GM10248 (cell line): ENCODE data around the gene NFATC3.

Experiments used
- CTCF ChIA-PET: fragments of 300-600 bp; sonication (Branson Sonifier 250); formaldehyde crosslinking; extraction: SDS; loops from one replicate; lab custom pipeline; 2021; ENCODE audit warnings: antibody characterized with exemption; lab: Yijun Ruan, JAX
- POLR2A ChIA-PET: fragments of 350-650 bp; sonication (Branson Sonifier 250); formaldehyde crosslinking; extraction: SDS; loops from one replicate; lab custom pipeline; 2020; ENCODE audit warnings: antibody characterized with exemption; lab: Yijun Ruan, JAX
- DNase-seq: peaks from one replicate; pipeline ENCODE4 v3.0.0; 2012; ENCODE audit errors: extremely low spot score
- TF ChIP-seq, protein P1 (sequence below): IDR thresholded peaks from 2 replicates; pipeline ENCODE4 v1.5.1; 2012; ENCODE audit warnings: mild to moderate bottlenecking, low read depth; ENCODE audit errors: extremely low read depth, missing control alignments, control extremely low read depth

Gene NFATC3

GRCh38 chr16:68081861-68082628 is 3.1 kb upstream of the NFATC3 start:
- POLR2A ChIA-PET: no interaction called here
- TF ChIP-seq, protein P1, sequence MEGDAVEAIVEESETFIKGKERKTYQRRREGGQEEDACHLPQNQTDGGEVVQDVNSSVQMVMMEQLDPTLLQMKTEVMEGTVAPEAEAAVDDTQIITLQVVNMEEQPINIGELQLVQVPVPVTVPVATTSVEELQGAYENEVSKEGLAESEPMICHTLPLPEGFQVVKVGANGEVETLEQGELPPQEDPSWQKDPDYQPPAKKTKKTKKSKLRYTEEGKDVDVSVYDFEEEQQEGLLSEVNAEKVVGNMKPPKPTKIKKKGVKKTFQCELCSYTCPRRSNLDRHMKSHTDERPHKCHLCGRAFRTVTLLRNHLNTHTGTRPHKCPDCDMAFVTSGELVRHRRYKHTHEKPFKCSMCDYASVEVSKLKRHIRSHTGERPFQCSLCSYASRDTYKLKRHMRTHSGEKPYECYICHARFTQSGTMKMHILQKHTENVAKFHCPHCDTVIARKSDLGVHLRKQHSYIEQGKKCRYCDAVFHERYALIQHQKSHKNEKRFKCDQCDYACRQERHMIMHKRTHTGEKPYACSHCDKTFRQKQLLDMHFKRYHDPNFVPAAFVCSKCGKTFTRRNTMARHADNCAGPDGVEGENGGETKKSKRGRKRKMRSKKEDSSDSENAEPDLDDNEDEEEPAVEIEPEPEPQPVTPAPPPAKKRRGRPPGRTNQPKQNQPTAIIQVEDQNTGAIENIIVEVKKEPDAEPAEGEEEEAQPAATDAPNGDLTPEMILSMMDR: no peak
- CTCF ChIA-PET: interaction anchor here (1.0 to 4.9 kb wide), 6 partner anchors 7 to 41 kb away, joined by 3 to 32 read pairs (median 6); no protein-coding TSS in a partner anchor
- no peak for DNase-seq

GRCh38 chr16:68082629-68083238 is 2.4 kb upstream of the NFATC3 start:
- CTCF ChIA-PET: interaction anchor here (0.9 to 4.9 kb wide), 8 partner anchors 8 to 246 kb away, joined by 3 to 32 read pairs (median 4); no protein-coding TSS in a partner anchor
- POLR2A ChIA-PET: interaction anchor here (1.1 kb wide), 1 partner anchor 10 kb away, joined by 4 read pairs; no protein-coding TSS in a partner anchor
- DNase-seq: no peak
- TF ChIP-seq, protein P1: no peak

GRCh38 chr16:68083239-68083781 is 1.9 kb upstream of the NFATC3 start:
- CTCF ChIA-PET: interaction anchor here (0.9 to 4.9 kb wide), 10 partner anchors 8 to 246 kb away, joined by 3 to 32 read pairs (median 5); no protein-coding TSS in a partner anchor
- DNase-seq: no peak
- POLR2A ChIA-PET: interaction anchor here (1.1 kb wide), 1 partner anchor 10 kb away, joined by 4 read pairs; no protein-coding TSS in a partner anchor
- TF ChIP-seq, protein P1: no peak

DNA sequence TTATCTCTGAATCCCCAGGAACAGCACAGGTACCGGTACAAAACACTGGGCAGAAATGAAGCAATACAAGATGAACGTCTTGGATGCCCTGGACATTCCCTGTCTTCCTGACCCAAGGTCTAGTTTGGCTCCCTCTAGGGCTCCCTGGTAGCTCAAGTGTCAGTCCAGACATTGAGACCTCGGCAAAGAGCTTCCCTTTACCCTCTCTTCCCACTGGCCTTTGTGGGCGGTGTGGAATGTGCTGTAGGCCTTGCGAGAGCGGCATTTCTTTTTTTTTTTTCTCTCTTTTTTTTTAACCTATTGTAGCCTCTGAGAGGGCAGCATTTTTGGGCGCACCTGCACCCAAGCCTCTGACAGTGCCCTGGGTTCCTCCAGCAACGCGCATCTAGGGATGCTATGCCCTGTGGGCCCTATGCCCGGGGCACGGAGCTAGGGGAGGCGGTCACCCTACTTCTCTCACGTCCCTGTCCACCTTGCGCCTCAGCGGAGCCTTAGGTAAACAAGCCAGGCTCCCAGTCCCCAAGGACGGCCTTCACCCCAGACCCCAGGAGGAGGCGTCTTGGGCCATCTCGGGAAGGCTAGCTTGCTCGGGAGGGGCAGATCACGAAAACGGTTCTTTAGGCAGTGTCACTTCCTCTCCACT is 1.2 kb upstream of the NFATC3 start:
- no peak for DNase-seq
- POLR2A ChIA-PET: interaction anchor here (0.8 to 1.4 kb wide), 7 partner anchors 8 to 369 kb away, joined by 3 to 8 read pairs (median 4); partner anchors contain the start of genes PRMT7 and SLC7A6OS
- TF ChIP-seq, protein P1: no peak
- CTCF ChIA-PET: interaction anchor here (1.1 to 4.9 kb wide), 15 partner anchors 9 to 537 kb away, joined by 3 to 32 read pairs (median 5); no protein-coding TSS in a partner anchor

- TF ChIP-seq, protein P1: peak; percentile 36
- ChIA-PET CTCF (interaction anchor here (0.7 to 4.9 kb wide), 20 partner anchors 10 to 537 kb away, joined by 3 to 32 read pairs (median 5); no protein-coding TSS in a partner anchor), POLR2A (interaction anchor here (0.6 to 1.4 kb wide), 8 partner anchors 8 to 1067 kb away, joined by 3 to 10 read pairs (median 4); partner anchors contain the start of genes PRMT7 and SLC7A6OS)
- DNase-seq: peak; percentile 91
Observed at GRCh38 chr16:68084504-68085258, 489 bp upstream of the NFATC3 start.
